ENCODE measurements around the gene CHMP3. TPM values are rescaled to one million over a fixed set of nuclear protein-coding genes. Genes with fewer than 3 reads are reported as not detected.
"Not testable (repeated sequence)": the region's sequence is repeated elsewhere in the genome, so short reads cannot be mapped to it uniquely, and the experiment has no call there.

CHMP3 gene
- total RNA-seq, 4 donors from 2014 or later = 206 to 236 (median 211) TPM

- Histone ChIP-seq H3K9me3 (no peaks in the 10 kb centered on the region), H3K36me3 (peaks cover 0 to 3% of the 10 kb centered on the region in 2 donors), H3K27ac (peak overlapping the region in 3 of 4 donors; percentile 5 to 77 (median 34)), H3K4me1 (peaks cover 0 to 47% (median 12%) of the 10 kb centered on the region in 3 donors), H3K4me3 (no peak overlapping the region), H3K27me3 (no peaks in the 10 kb centered on the region)
- WGBS, 2 donors (ENCODE audit: low coverage in 1 of 2) = 40 to 56% methylated on average over 2 of the region's 2 CpGs
- TF ChIP-seq CTCF (IDR thresholded peaks at IDR 0.05) (no peak), POLR2A (IDR thresholded peaks at IDR 0.05) (no peak), EP300 (IDR thresholded peaks at IDR 0.05) (no peak), POLR2AphosphoS5 (IDR thresholded peaks at IDR 0.05) (no peak)
- no peak for ATAC-seq
These were observed 32.9 kb upstream of the CHMP3 start for GRCh38 chr2:86596118-86596517.

- Histone ChIP-seq H3K4me3 (no peak overlapping the region), H3K36me3 (no peaks in the 10 kb centered on the region), H3K4me1 (peaks cover 0 to 47% (median 12%) of the 10 kb centered on the region in 3 donors), H3K27me3 (no peaks in the 10 kb centered on the region), H3K9me3 (no peaks in the 10 kb centered on the region), H3K27ac (peak overlapping the region; percentile 76 to 91 (median 78))
- no peak for TF ChIP-seq CTCF (IDR thresholded peaks at IDR 0.05)
- no peak for TF ChIP-seq EP300 (IDR thresholded peaks at IDR 0.05)
- TF ChIP-seq POLR2A (IDR thresholded peaks at IDR 0.05) = no peak
- TF ChIP-seq POLR2AphosphoS5 (IDR thresholded peaks at IDR 0.05) = no peak
- ATAC-seq = no peak
- WGBS, 2 donors (ENCODE audit: low coverage in 1 of 2) = 34 to 40% methylated on average over 2 of the region's 2 CpGs
These were observed 30.0 kb upstream of the CHMP3 start for GRCh38 chr2:86593266-86593665.

GRCh38 chr2:86592547-86593230 lies 29.4 kb upstream of the CHMP3 start:
- Histone ChIP-seq H3K27ac (peak overlapping the region; percentile 76 to 91 (median 78)), H3K36me3 (no peaks in the 10 kb centered on the region), H3K4me1 (peaks cover 0 to 47% (median 12%) of the 10 kb centered on the region in 3 donors), H3K27me3 (no peaks in the 10 kb centered on the region), H3K9me3 (no peaks in the 10 kb centered on the region), H3K4me3 (no peak overlapping the region)
- ATAC-seq = peak; percentile 60
- TF ChIP-seq EP300 (IDR thresholded peaks at IDR 0.05) (no peak), POLR2AphosphoS5 (IDR thresholded peaks at IDR 0.05) (peak; percentile 45)
- 5 to 40% methylated on average over 3 of the region's 3 CpGs for WGBS, 2 donors (ENCODE audit: low coverage in 1 of 2)

- H3K4me3 ChIP-seq, H3K9me3 ChIP-seq, H3K27me3 ChIP-seq, H3K27ac ChIP-seq, ATAC-seq, H3K36me3 ChIP-seq: not testable (repeated sequence)
- WGBS, 2 donors (ENCODE audit: low coverage in 1 of 2) = 88 to 94% methylated on average over 1 to 5 of the region's 5 CpGs
- peaks cover 0 to 32% (median 12%) of the 10 kb centered on the region in 3 donors for H3K4me1 ChIP-seq
These were observed 26.5 kb upstream of the CHMP3 start for GRCh38 chr2:86589701-86590100.

- Histone ChIP-seq H3K4me3 (no peak overlapping the region), H3K27ac (no peak overlapping the region), H3K4me1 (peaks cover 0 to 3% (median 0%) of the 10 kb centered on the region in 3 donors), H3K36me3 (no peaks in the 10 kb centered on the region), H3K27me3 (no peaks in the 10 kb centered on the region), H3K9me3 (no peaks in the 10 kb centered on the region)
- peak; percentile 36 for ATAC-seq
- TF ChIP-seq POLR2A (IDR thresholded peaks at IDR 0.05) = no peak
- TF ChIP-seq POLR2AphosphoS5 (IDR thresholded peaks at IDR 0.05) = no peak
- TF ChIP-seq CTCF (IDR thresholded peaks at IDR 0.05) = no peak
- TF ChIP-seq EP300 (IDR thresholded peaks at IDR 0.05) = no peak
- 68 to 78% methylated on average over 2 of the region's 2 CpGs for WGBS, 2 donors (ENCODE audit: low coverage in 1 of 2)
These were observed 21.1 kb upstream of the CHMP3 start for GRCh38 chr2:86584151-86584913.

GRCh38 chr2:86580560-86580959 lies 17.3 kb upstream of the CHMP3 start:
- no peak overlapping the region for H3K4me3 ChIP-seq
- TF ChIP-seq POLR2A (IDR thresholded peaks at IDR 0.05) (no peak), CTCF (IDR thresholded peaks at IDR 0.05) (no peak), POLR2AphosphoS5 (IDR thresholded peaks at IDR 0.05) (no peak), EP300 (IDR thresholded peaks at IDR 0.05) (no peak)
- no peaks in the 10 kb centered on the region for H3K36me3 ChIP-seq
- no peak overlapping the region for H3K27ac ChIP-seq
- H3K9me3 ChIP-seq = no peaks in the 10 kb centered on the region
- no peak for ATAC-seq
- no peaks in the 10 kb centered on the region for H3K27me3 ChIP-seq
- peaks cover 0 to 3% (median 0%) of the 10 kb centered on the region in 3 donors for H3K4me1 ChIP-seq

All from gastroesophageal sphincter (tissue), 4 donors.